ENCODE measurements around the gene INTS7. TPM values are rescaled to one million over a fixed set of nuclear protein-coding genes. Genes with fewer than 3 reads are reported as not detected.
"Not testable (repeated sequence)": the region's sequence is repeated elsewhere in the genome, so short reads cannot be mapped to it uniquely, and the experiment has no call there.

INTS7 gene
- total RNA-seq, 4 donors from 2014 or later = 8.5 to 26.2 (median 11.4) TPM

DNA sequence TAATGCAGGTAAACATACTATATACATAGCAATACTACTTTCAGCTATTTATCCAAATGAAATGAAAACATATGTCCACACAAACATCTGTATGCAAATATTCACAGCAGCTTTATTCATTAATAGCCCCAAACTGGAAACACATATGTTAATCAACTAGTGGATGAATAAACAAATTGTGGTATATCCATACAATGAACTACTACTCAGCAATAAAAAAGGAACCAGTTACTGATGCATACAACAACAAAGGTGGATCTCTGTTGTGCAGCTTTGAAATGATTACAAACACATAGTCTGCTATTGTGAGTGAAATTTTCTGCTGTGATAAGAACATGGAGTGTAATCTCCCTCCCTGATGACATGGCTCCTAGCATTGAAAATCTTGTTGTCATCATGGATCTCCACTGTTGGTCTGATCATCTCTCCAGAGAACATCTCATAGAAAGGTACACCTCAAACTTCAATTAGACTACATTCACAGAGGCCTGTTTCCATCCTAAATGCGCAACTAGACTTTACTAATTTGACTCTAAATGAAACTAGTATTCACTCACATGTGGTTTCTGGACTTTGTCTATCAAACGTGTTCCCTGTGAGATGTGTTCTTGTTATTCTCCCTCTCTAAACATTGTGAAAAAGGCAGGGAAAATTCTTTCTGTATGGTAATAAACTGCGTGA lies 10.7 kb downstream of the INTS7 start:
- no peaks in the 10 kb centered on the region for H3K4me1 ChIP-seq
- H3K27me3 ChIP-seq = no peaks in the 10 kb centered on the region
- H3K27ac ChIP-seq = no peak overlapping the region
- H3K4me3 ChIP-seq = no peak overlapping the region
- DNase-seq = no peak
- intact Hi-C loops (cut with DNase I; ENCODE audit: low total_unique reads) = no loop called here
- H3K36me3 ChIP-seq = no peaks in the 10 kb centered on the region
- no peak for TF ChIP-seq POLR2A (IDR thresholded peaks at IDR 0.05)
- TF ChIP-seq, protein P1, sequence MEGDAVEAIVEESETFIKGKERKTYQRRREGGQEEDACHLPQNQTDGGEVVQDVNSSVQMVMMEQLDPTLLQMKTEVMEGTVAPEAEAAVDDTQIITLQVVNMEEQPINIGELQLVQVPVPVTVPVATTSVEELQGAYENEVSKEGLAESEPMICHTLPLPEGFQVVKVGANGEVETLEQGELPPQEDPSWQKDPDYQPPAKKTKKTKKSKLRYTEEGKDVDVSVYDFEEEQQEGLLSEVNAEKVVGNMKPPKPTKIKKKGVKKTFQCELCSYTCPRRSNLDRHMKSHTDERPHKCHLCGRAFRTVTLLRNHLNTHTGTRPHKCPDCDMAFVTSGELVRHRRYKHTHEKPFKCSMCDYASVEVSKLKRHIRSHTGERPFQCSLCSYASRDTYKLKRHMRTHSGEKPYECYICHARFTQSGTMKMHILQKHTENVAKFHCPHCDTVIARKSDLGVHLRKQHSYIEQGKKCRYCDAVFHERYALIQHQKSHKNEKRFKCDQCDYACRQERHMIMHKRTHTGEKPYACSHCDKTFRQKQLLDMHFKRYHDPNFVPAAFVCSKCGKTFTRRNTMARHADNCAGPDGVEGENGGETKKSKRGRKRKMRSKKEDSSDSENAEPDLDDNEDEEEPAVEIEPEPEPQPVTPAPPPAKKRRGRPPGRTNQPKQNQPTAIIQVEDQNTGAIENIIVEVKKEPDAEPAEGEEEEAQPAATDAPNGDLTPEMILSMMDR (IDR thresholded peaks at IDR 0.05) = no peak
- H3K9me3 ChIP-seq = no peaks in the 10 kb centered on the region

DNA sequence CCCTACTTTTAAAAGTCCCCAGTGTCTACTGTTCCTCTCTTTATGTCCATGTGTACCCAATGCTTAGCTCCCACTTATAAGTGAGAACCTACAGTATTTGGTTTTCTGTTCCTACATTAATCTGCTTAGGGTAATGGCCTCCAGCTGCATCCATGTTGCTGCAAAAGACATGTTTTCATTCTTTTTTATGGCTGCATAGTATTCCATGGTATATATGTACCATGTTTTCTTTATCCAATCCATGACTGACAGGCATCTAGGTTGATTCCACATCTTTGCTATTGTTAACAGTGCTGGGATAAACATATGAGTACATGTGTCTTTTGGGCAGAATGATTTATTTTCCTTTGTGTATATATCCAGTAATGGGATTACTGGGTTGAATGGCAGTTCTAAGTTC lies 12.4 kb downstream of the INTS7 start:
- intact Hi-C loops (cut with DNase I; ENCODE audit: low total_unique reads); H3K4me3 ChIP-seq; H3K36me3 ChIP-seq; H3K27ac ChIP-seq; H3K4me1 ChIP-seq; H3K9me3 ChIP-seq; DNase-seq; H3K27me3 ChIP-seq: not testable (repeated sequence)

DNA sequence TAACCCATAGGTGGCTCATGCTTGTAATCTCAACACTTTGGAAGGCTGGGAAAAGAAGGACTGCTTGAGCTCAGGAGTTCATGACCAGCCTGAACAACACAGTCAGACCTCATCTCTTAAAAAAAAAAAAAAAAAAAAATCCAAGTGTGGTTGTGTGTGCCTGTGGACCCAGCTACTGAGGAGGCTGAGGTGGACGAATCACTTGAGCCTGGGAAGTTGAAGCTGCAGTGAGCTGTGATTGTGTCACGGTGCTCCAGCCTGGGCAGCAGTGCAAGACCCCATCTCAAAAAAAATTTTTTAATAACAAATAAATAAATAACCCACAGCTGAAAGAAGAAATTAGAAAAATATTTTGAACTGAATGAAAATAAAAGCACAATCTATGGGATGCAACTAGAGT lies 13.8 kb downstream of the INTS7 start:
- no peaks in the 10 kb centered on the region for H3K36me3 ChIP-seq
- TF ChIP-seq POLR2A (IDR thresholded peaks at IDR 0.05) = no peak
- TF ChIP-seq, protein P1 (IDR thresholded peaks at IDR 0.05) = no peak
- H3K4me3 ChIP-seq = no peak overlapping the region
- no peak overlapping the region for H3K27ac ChIP-seq
- no peaks in the 10 kb centered on the region for H3K9me3 ChIP-seq
- no peaks in the 10 kb centered on the region for H3K27me3 ChIP-seq
- no peaks in the 10 kb centered on the region for H3K4me1 ChIP-seq
- intact Hi-C loops (cut with DNase I; ENCODE audit: low total_unique reads) = no loop called here
- DNase-seq = no peak

DNA sequence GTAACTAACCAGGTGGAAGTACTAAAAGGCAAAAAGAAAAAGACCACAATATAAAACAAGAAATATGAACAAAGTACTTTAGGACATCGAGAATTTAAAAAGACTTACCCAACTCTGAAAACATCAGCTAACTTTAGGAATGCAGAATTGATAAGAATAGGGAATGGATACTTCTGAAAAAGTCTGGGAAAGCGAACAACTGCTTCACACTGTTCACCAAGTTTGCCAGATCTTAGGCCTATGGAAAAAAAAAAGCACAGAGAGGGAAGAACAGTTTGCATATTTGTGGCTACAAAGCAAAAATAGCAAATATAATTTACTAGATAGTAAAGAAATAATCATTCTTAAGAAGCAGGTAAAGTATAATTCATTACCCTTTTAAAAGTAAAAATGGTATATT lies 14.4 kb downstream of the INTS7 start:
- no peak overlapping the region for H3K4me3 ChIP-seq
- intact Hi-C loops (cut with DNase I; ENCODE audit: low total_unique reads) = no loop called here
- no peaks in the 10 kb centered on the region for H3K36me3 ChIP-seq
- no peak for DNase-seq
- no peak for TF ChIP-seq POLR2A (IDR thresholded peaks at IDR 0.05)
- no peaks in the 10 kb centered on the region for H3K4me1 ChIP-seq
- no peaks in the 10 kb centered on the region for H3K27me3 ChIP-seq
- no peak overlapping the region for H3K27ac ChIP-seq
- no peaks in the 10 kb centered on the region for H3K9me3 ChIP-seq

DNA sequence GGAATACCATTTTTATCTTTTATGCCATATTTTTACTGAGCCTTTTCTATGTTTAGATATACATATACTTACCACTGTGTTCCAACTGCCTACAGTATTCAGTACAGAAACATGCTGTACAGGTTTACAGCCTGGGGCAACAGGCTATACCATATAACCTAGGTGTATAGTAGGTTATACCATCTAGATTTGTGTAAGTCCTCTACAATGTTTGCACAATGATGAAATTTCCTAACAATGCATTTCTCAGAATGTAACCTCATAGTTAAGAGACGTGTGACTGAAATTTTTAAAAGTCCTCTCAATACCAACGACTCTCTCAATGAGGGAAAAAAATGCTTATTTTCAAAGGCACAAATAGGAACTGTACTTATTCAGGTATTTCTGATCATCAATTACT lies 21.7 kb downstream of the INTS7 start:
- intact Hi-C loops (cut with DNase I; ENCODE audit: low total_unique reads) = no loop called here
- Histone ChIP-seq H3K27ac (no peak overlapping the region), H3K9me3 (no peaks in the 10 kb centered on the region), H3K27me3 (no peaks in the 10 kb centered on the region), H3K4me1 (no peaks in the 10 kb centered on the region), H3K36me3 (no peaks in the 10 kb centered on the region), H3K4me3 (no peak overlapping the region)
- DNase-seq = no peak
- TF ChIP-seq, protein P1 (IDR thresholded peaks at IDR 0.05) = no peak
- TF ChIP-seq POLR2A (IDR thresholded peaks at IDR 0.05) = no peak

DNA sequence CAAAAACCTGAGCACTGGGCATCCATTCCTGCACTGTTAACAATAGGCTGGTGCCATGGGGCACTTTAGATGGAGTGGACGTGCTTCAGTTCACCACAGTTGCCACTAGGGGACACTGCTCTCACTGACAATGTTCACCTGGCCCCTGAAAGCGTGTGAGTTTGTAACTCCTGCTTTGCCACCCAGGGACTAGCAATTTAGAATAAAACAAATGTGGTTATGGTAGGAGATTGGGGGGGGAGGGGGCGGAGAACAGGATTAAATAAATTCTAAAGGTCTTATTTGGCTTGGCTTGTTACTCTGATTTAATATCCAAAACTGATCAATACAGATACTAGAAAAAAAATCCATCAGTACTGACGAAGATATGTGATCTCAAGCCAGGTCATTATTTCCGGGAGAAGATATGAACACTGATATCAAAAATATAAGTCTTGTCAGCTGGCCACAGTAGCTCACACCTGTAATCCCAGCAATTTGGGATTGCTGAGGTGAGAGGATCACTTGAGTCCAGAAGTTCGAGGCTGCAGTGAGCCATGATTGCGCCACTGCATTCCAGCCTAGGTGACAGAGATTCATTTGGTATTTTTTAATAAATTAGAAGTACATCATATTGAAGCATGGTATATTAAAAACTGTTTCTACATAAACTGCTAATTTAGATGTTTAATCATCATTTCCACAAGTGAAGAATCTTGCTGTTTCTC lies 23.2 kb downstream of the INTS7 start:
- no peaks in the 10 kb centered on the region for H3K36me3 ChIP-seq
- intact Hi-C loops (cut with DNase I; ENCODE audit: low total_unique reads) = no loop called here
- no peak for TF ChIP-seq POLR2A (IDR thresholded peaks at IDR 0.05)
- TF ChIP-seq, protein P1 (IDR thresholded peaks at IDR 0.05) = peak; percentile 74 to 86 (median 80)
- no peak overlapping the region for H3K4me3 ChIP-seq
- no peaks in the 10 kb centered on the region for H3K27me3 ChIP-seq
- H3K27ac ChIP-seq = no peak overlapping the region
- H3K4me1 ChIP-seq = no peaks in the 10 kb centered on the region
- DNase-seq = peak; percentile 50 to 54
- H3K9me3 ChIP-seq = no peaks in the 10 kb centered on the region
